Activated CD4-positive, alpha-beta T cell treated with anti-CD3 and anti-CD28 coated beads, Interleukin-2, amount 50 U/mL, for 48 hours (primary cell): Measurements from ENCODE around the gene KIFC1.
A peak's percentile ranks its signal among the peaks of the same experiment; 100 is the strongest.
"Not testable (repeated sequence)": the region's sequence is repeated elsewhere in the genome, so short reads cannot be mapped to it uniquely, and the experiment has no call there.

ENCODE experiments used
- DNase-seq, 2 experiments: peaks; one replicate each; pipeline ENCODE4 v3.0.0-alpha.2; 2020

Gene KIFC1

GRCh38 chr6:33377171-33377570 is 14.5 kb upstream of the KIFC1 start:
- no peak for DNase-seq

GRCh38 chr6:33379184-33379583 is 12.4 kb upstream of the KIFC1 start:
- DNase-seq: not testable (repeated sequence)

GRCh38 chr6:33380272-33380981 is 11.2 kb upstream of the KIFC1 start:
- DNase-seq: no peak

GRCh38 chr6:33383427-33384185 is 8.0 kb upstream of the KIFC1 start:
- no peak for DNase-seq

GRCh38 chr6:33384581-33385020 is 7.0 kb upstream of the KIFC1 start:
- DNase-seq: no peak

GRCh38 chr6:33390173-33390572 is 1.4 kb upstream of the KIFC1 start:
- DNase-seq: no peak

- no peak for DNase-seq
Observed at GRCh38 chr6:33390767-33391277, 801 bp upstream of the KIFC1 start.

GRCh38 chr6:33391922-33392594 is 435 bp downstream of the KIFC1 start:
- peak; percentile 70 to 76 for DNase-seq

GRCh38 chr6:33392595-33392948 is 949 bp downstream of the KIFC1 start:
- no peak for DNase-seq

GRCh38 chr6:33392979-33393378 is 1.4 kb downstream of the KIFC1 start:
- no peak for DNase-seq

- DNase-seq: no peak
Observed at GRCh38 chr6:33397541-33397940, 5.9 kb downstream of the KIFC1 start.

GRCh38 chr6:33398601-33399000 is 7.0 kb downstream of the KIFC1 start:
- DNase-seq: not testable (repeated sequence)

GRCh38 chr6:33399881-33400280 is 8.3 kb downstream of the KIFC1 start:
- not testable (repeated sequence) for DNase-seq

- DNase-seq: no peak
Observed at GRCh38 chr6:33404884-33405283, 13.3 kb downstream of the KIFC1 start.

- no peak for DNase-seq
Observed at GRCh38 chr6:33405386-33405940, 13.8 kb downstream of the KIFC1 start.

- DNase-seq: no peak
Observed at GRCh38 chr6:33406126-33406525, 14.5 kb downstream of the KIFC1 start.

- DNase-seq: no peak
Observed at GRCh38 chr6:33407132-33407718, 15.6 kb downstream of the KIFC1 start.

- peak; percentile 96 for DNase-seq
Observed at GRCh38 chr6:33410050-33410710, 18.6 kb downstream of the KIFC1 start.

- DNase-seq: no peak
Observed at GRCh38 chr6:33410711-33411631, 19.3 kb downstream of the KIFC1 start, which contains the start of gene PHF1. TSS of gene PHF1 (plus strand) at chr6:33411014. CDS start at chr6:33412264, 1,250 bp downstream.

- no peak for DNase-seq
Observed at GRCh38 chr6:33411632-33412005, 20.0 kb downstream of the KIFC1 start.
